IPS-18a (cell line): ENCODE data around the gene ZFPM1.

Experiments used
- H3K27ac ChIP-seq: one replicate; pipeline ENCODE4 v1.5.1; 2013; ENCODE audit warnings: low read length
- H3K27me3 ChIP-seq: one replicate; pipeline ENCODE4 v1.6.1; 2013; ENCODE audit warnings: mild to moderate bottlenecking, low read length; ENCODE audit not compliant: control insufficient read depth, insufficient read depth
- H3K36me3 ChIP-seq: one replicate; pipeline ENCODE4 v1.6.1; 2013; ENCODE audit warnings: low read depth, low read length; ENCODE audit not compliant: control insufficient read depth
- H3K4me1 ChIP-seq: one replicate; pipeline ENCODE4 v1.6.1; 2013; ENCODE audit warnings: low read depth, low read length; ENCODE audit not compliant: control insufficient read depth
- H3K4me3 ChIP-seq: one replicate; pipeline ENCODE4 v1.5.1; 2013; ENCODE audit warnings: low read length
- H3K9ac ChIP-seq: one replicate; pipeline ENCODE4 v1.6.1; 2013; ENCODE audit warnings: mild to moderate bottlenecking, low read length, moderate library complexity
- H3K9me3 ChIP-seq: one replicate; pipeline ENCODE4 v1.6.1; 2013; ENCODE audit warnings: low read depth, low read length; ENCODE audit not compliant: control insufficient read depth

The ZFPM1 gene

GRCh38 chr16:88493879-88494278 is 40.8 kb downstream of the ZFPM1 start:
- H3K9ac ChIP-seq = no peak overlapping the region
- no peaks in the 10 kb centered on the region for H3K4me1 ChIP-seq
- no peak overlapping the region for H3K27ac ChIP-seq

GRCh38 chr16:88494335-88495154 is 41.5 kb downstream of the ZFPM1 start:
- Histone ChIP-seq H3K36me3 (no peaks in the 10 kb centered on the region), H3K27me3 (no peaks in the 10 kb centered on the region), H3K4me3 (no peak overlapping the region), H3K4me1 (no peaks in the 10 kb centered on the region), H3K27ac (no peak overlapping the region), H3K9me3 (no peaks in the 10 kb centered on the region), H3K9ac (no peak overlapping the region)

More at GRCh38 chr16:88493879-88494278, 40.8 kb downstream of the ZFPM1 start:
- no peaks in the 10 kb centered on the region for H3K9me3 ChIP-seq
- H3K27me3 ChIP-seq = no peaks in the 10 kb centered on the region
- no peak overlapping the region for H3K4me3 ChIP-seq
- H3K36me3 ChIP-seq = no peaks in the 10 kb centered on the region

GRCh38 chr16:88495268-88495772 is 42.2 kb downstream of the ZFPM1 start:
- H3K4me1 ChIP-seq = no peaks in the 10 kb centered on the region
- no peaks in the 10 kb centered on the region for H3K9me3 ChIP-seq
- H3K4me3 ChIP-seq = no peak overlapping the region
- H3K36me3 ChIP-seq = no peaks in the 10 kb centered on the region
- no peak overlapping the region for H3K9ac ChIP-seq
- H3K27ac ChIP-seq = no peak overlapping the region
- H3K27me3 ChIP-seq = no peaks in the 10 kb centered on the region

- no peaks in the 10 kb centered on the region for H3K9me3 ChIP-seq
- no peaks in the 10 kb centered on the region for H3K36me3 ChIP-seq
- no peak overlapping the region for H3K27ac ChIP-seq
- H3K4me1 ChIP-seq = no peaks in the 10 kb centered on the region
- H3K27me3 ChIP-seq = no peaks in the 10 kb centered on the region
- H3K9ac ChIP-seq = no peak overlapping the region
- no peak overlapping the region for H3K4me3 ChIP-seq
These were observed 44.7 kb downstream of the ZFPM1 start for GRCh38 chr16:88497561-88498462.

- Histone ChIP-seq H3K27ac (no peak overlapping the region), H3K9me3 (no peaks in the 10 kb centered on the region), H3K9ac (no peak overlapping the region), H3K4me3 (no peak overlapping the region), H3K27me3 (no peaks in the 10 kb centered on the region), H3K4me1 (no peaks in the 10 kb centered on the region), H3K36me3 (no peaks in the 10 kb centered on the region)
These were observed 45.6 kb downstream of the ZFPM1 start for GRCh38 chr16:88498576-88499208.

- no peaks in the 10 kb centered on the region for H3K9me3 ChIP-seq
- no peaks in the 10 kb centered on the region for H3K4me1 ChIP-seq
- no peaks in the 10 kb centered on the region for H3K27me3 ChIP-seq
- H3K27ac ChIP-seq = no peak overlapping the region
- H3K9ac ChIP-seq = no peak overlapping the region
- no peaks in the 10 kb centered on the region for H3K36me3 ChIP-seq
- H3K4me3 ChIP-seq = no peak overlapping the region
These were observed 46.2 kb downstream of the ZFPM1 start for GRCh38 chr16:88499292-88499691.

- Histone ChIP-seq H3K9me3 (no peaks in the 10 kb centered on the region), H3K9ac (no peak overlapping the region), H3K36me3 (no peaks in the 10 kb centered on the region), H3K27ac (no peak overlapping the region), H3K4me3 (no peak overlapping the region), H3K27me3 (no peaks in the 10 kb centered on the region), H3K4me1 (no peaks in the 10 kb centered on the region)
These were observed 46.8 kb downstream of the ZFPM1 start for GRCh38 chr16:88499836-88500251.

GRCh38 chr16:88500255-88500661 is 47.2 kb downstream of the ZFPM1 start:
- Histone ChIP-seq H3K9me3 (no peaks in the 10 kb centered on the region), H3K4me3 (no peak overlapping the region), H3K27ac (no peak overlapping the region), H3K27me3 (no peaks in the 10 kb centered on the region), H3K36me3 (no peaks in the 10 kb centered on the region), H3K9ac (no peak overlapping the region), H3K4me1 (no peaks in the 10 kb centered on the region)

- H3K4me3 ChIP-seq = no peak overlapping the region
- no peaks in the 10 kb centered on the region for H3K36me3 ChIP-seq
- no peaks in the 10 kb centered on the region for H3K27me3 ChIP-seq
- H3K4me1 ChIP-seq = no peaks in the 10 kb centered on the region
- no peaks in the 10 kb centered on the region for H3K9me3 ChIP-seq
- no peak overlapping the region for H3K27ac ChIP-seq
- H3K9ac ChIP-seq = no peak overlapping the region
These were observed 49.3 kb downstream of the ZFPM1 start for GRCh38 chr16:88502371-88502770.

GRCh38 chr16:88502776-88503280 is 49.7 kb downstream of the ZFPM1 start:
- H3K27me3 ChIP-seq = no peaks in the 10 kb centered on the region
- H3K9ac ChIP-seq = no peak overlapping the region
- no peaks in the 10 kb centered on the region for H3K9me3 ChIP-seq
- H3K36me3 ChIP-seq = no peaks in the 10 kb centered on the region
- no peaks in the 10 kb centered on the region for H3K4me1 ChIP-seq
- no peak overlapping the region for H3K27ac ChIP-seq
- H3K4me3 ChIP-seq = no peak overlapping the region

GRCh38 chr16:88503374-88503770 is 50.3 kb downstream of the ZFPM1 start:
- Histone ChIP-seq H3K4me1 (no peaks in the 10 kb centered on the region), H3K27ac (no peak overlapping the region), H3K4me3 (no peak overlapping the region), H3K27me3 (no peaks in the 10 kb centered on the region), H3K9ac (no peak overlapping the region), H3K36me3 (no peaks in the 10 kb centered on the region), H3K9me3 (no peaks in the 10 kb centered on the region)
